MM.1S (cell line): ENCODE measurements around the gene CDKL4.

ENCODE experiments used
- DNase-seq: peaks from one replicate; pipeline ENCODE4 v3.0.0-alpha.2; 2015
- H2AFZ ChIP-seq: fragments of 300-600 bp; sonication (generic); 2 replicates; pipeline ENCODE4 v1.6.0; 2016; ENCODE audit warnings: antibody characterized with exemption, low read length
- H3F3A ChIP-seq: fragments of 300-600 bp; sonication (generic); 2 replicates; pipeline ENCODE4 v1.6.1; 2016; ENCODE audit warnings: mild to moderate bottlenecking, antibody characterized with exemption, low read length, moderate library complexity, mixed read lengths; ENCODE audit not compliant: insufficient read depth
- H3K27ac ChIP-seq: fragments of 300-600 bp; sonication (generic); 2 replicates; pipeline ENCODE4 v1.5.1; 2016; ENCODE audit warnings: mild to moderate bottlenecking, low read length
- H3K27me3 ChIP-seq: fragments of 300-600 bp; sonication (generic); replicated peaks from 2 replicates; pipeline ENCODE4 v1.6.0; 2016; ENCODE audit warnings: low read length; ENCODE audit not compliant: insufficient read depth
- H3K36me3 ChIP-seq: fragments of 300-600 bp; sonication (generic); replicated peaks from 2 replicates; pipeline ENCODE4 v1.6.1; 2016; ENCODE audit warnings: mild to moderate bottlenecking, low read length, mixed read lengths; ENCODE audit not compliant: insufficient read depth
- H3K4me1 ChIP-seq: fragments of 300-600 bp; sonication (generic); 2 replicates; pipeline ENCODE4 v1.6.1; 2016; ENCODE audit warnings: low read length, mixed read lengths
- H3K4me2 ChIP-seq: fragments of 300-600 bp; sonication (generic); 2 replicates; pipeline ENCODE4 v1.6.0; 2016; ENCODE audit warnings: low read depth, low read length
- H3K4me3 ChIP-seq: fragments of 300-600 bp; sonication (generic); 2 replicates; pipeline ENCODE4 v1.5.1; 2016; ENCODE audit warnings: low read length, mixed read lengths
- H3K79me2 ChIP-seq: fragments of 300-600 bp; sonication (generic); 2 replicates; pipeline ENCODE4 v1.6.1; 2016; ENCODE audit warnings: mixed run types, low read length, mixed read lengths
- H3K9ac ChIP-seq: fragments of 300-600 bp; sonication (generic); 2 replicates; pipeline ENCODE4 v1.6.1; 2016; ENCODE audit warnings: low read length, mixed read lengths
- H3K9me2 ChIP-seq: fragments of 300-600 bp; sonication (generic); replicated peaks from 2 replicates; pipeline ENCODE4 v1.6.1; 2016; ENCODE audit warnings: mild to moderate bottlenecking, low read length, mixed read lengths; ENCODE audit not compliant: insufficient read depth
- H3K9me3 ChIP-seq: fragments of 300-600 bp; sonication (generic); replicated peaks from 2 replicates; pipeline ENCODE4 v1.6.1; 2016; ENCODE audit warnings: mild to moderate bottlenecking, low read length, mixed read lengths; ENCODE audit not compliant: insufficient read depth
- H4K20me1 ChIP-seq: fragments of 300-600 bp; sonication (generic); 2 replicates; pipeline ENCODE4 v1.6.1; 2016; ENCODE audit warnings: mild to moderate bottlenecking, low read length, moderate library complexity, mixed read lengths; ENCODE audit not compliant: insufficient read depth
- CTCF ChIP-seq: fragments of 300-600 bp; sonication (generic); IDR thresholded peaks from 2 replicates; pipeline ENCODE4 v1.5.1; 2016; ENCODE audit warnings: antibody characterized with exemption, low read length, mixed read lengths
- EZH2 ChIP-seq: fragments of 300-600 bp; sonication (generic); optimal IDR thresholded peaks from 2 replicates; pipeline ENCODE3; 2017; ENCODE audit warnings: low read depth, mild to moderate bottlenecking, antibody characterized with exemption, low read length, mixed read lengths
- EZH2phosphoT487 ChIP-seq: fragments of 300-600 bp; sonication (generic); IDR thresholded peaks from 2 replicates; pipeline ENCODE4 v1.6.1; 2018; ENCODE audit warnings: antibody characterized with exemption, low read length

CDKL4 gene

GRCh38 chr2:39223909-39224308 is 19.9 kb downstream of the CDKL4 start:
- no peaks in the 10 kb centered on the region for H3K27me3 ChIP-seq
- H3K9ac ChIP-seq = no peak overlapping the region
- H3K4me1 ChIP-seq = peaks cover 7% of the 10 kb centered on the region
- TF ChIP-seq EZH2 = no peak
- no peak for TF ChIP-seq EZH2phosphoT487
- TF ChIP-seq CTCF = no peak
- H3K79me2 ChIP-seq = no peaks in the 10 kb centered on the region
- H4K20me1 ChIP-seq = no peaks in the 10 kb centered on the region
- no peaks in the 10 kb centered on the region for H3F3A ChIP-seq
- no peak overlapping the region for H2AFZ ChIP-seq
- no peak overlapping the region for H3K27ac ChIP-seq
- H3K4me3 ChIP-seq = no peak overlapping the region
- H3K9me3 ChIP-seq = no peaks in the 10 kb centered on the region
- no peak overlapping the region for H3K4me2 ChIP-seq
- no peak for DNase-seq
- H3K36me3 ChIP-seq = no peaks in the 10 kb centered on the region
- no peaks in the 10 kb centered on the region for H3K9me2 ChIP-seq

DNA sequence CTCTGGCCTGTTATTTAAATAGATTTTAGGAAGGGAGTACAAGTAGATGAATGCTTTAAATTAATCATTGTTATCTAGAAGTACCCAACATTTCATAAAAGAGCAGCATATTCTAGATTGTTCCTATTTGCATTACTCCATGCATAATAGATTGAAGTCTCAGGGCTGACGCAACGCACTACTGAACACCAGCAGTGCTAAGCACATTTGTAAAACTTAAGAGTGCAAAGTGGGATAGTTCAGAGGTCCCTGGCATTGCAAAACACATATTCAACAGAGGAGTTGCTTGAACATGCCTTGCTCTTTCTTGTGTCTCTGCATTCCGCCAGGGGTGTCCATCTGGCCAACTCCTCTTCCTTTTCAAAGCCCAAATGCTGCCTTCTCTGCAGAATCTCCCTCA is 22.3 kb downstream of the CDKL4 start:
- no peak overlapping the region for H3K4me2 ChIP-seq
- peaks cover 7% of the 10 kb centered on the region for H3K4me1 ChIP-seq
- H3K79me2 ChIP-seq = no peaks in the 10 kb centered on the region
- H3K36me3 ChIP-seq = no peaks in the 10 kb centered on the region
- TF ChIP-seq CTCF (no peak), EZH2phosphoT487 (no peak), EZH2 (no peak)
- no peak overlapping the region for H3K27ac ChIP-seq
- no peaks in the 10 kb centered on the region for H3K27me3 ChIP-seq
- H3F3A ChIP-seq = no peaks in the 10 kb centered on the region
- no peak overlapping the region for H2AFZ ChIP-seq
- H3K9ac ChIP-seq = no peak overlapping the region
- H4K20me1 ChIP-seq = no peaks in the 10 kb centered on the region
- no peaks in the 10 kb centered on the region for H3K9me2 ChIP-seq
- no peak for DNase-seq
- no peaks in the 10 kb centered on the region for H3K9me3 ChIP-seq
- H3K4me3 ChIP-seq = no peak overlapping the region

GRCh38 chr2:39220136-39220535 is 23.6 kb downstream of the CDKL4 start:
- H3F3A ChIP-seq = no peaks in the 10 kb centered on the region
- no peak overlapping the region for H3K4me2 ChIP-seq
- H3K9ac ChIP-seq = no peak overlapping the region
- H4K20me1 ChIP-seq = no peaks in the 10 kb centered on the region
- no peak for DNase-seq
- no peak overlapping the region for H2AFZ ChIP-seq
- no peaks in the 10 kb centered on the region for H3K79me2 ChIP-seq
- TF ChIP-seq EZH2phosphoT487 (no peak), EZH2 (no peak)
- H3K4me1 ChIP-seq = no peaks in the 10 kb centered on the region
- H3K27ac ChIP-seq = no peak overlapping the region
- H3K9me3 ChIP-seq = no peaks in the 10 kb centered on the region
- no peaks in the 10 kb centered on the region for H3K9me2 ChIP-seq
- H3K27me3 ChIP-seq = no peaks in the 10 kb centered on the region
- H3K36me3 ChIP-seq = no peaks in the 10 kb centered on the region
- H3K4me3 ChIP-seq = no peak overlapping the region

GRCh38 chr2:39218391-39218790 is 25.4 kb downstream of the CDKL4 start:
- Histone ChIP-seq H4K20me1 (no peaks in the 10 kb centered on the region), H3F3A (no peaks in the 10 kb centered on the region), H3K4me2 (no peak overlapping the region), H3K9ac (no peak overlapping the region), H3K4me3 (no peak overlapping the region), H3K4me1 (no peaks in the 10 kb centered on the region), H3K79me2 (no peaks in the 10 kb centered on the region), H3K27me3 (no peaks in the 10 kb centered on the region), H3K9me3 (no peaks in the 10 kb centered on the region), H3K9me2 (no peaks in the 10 kb centered on the region), H2AFZ (no peak overlapping the region), H3K27ac (no peak overlapping the region), H3K36me3 (no peaks in the 10 kb centered on the region)
- TF ChIP-seq EZH2 (no peak), CTCF (no peak), EZH2phosphoT487 (no peak)
- DNase-seq = no peak
